Chondrocyte (in vitro differentiated cells): ENCODE data around the gene PREX1. TPM values are rescaled to one million over a fixed set of nuclear protein-coding genes. Genes with fewer than 3 reads are reported as not detected.

Experiments
- DNase-seq: peaks from one replicate; pipeline ENCODE4 v3.0.0; 2021; ENCODE audit warnings: mixed read lengths, low spot score
- H3K27ac Mint-ChIP-seq: one replicate; pipeline ENCODE4 v1.8.0; 2021; ENCODE audit warnings: mild to moderate bottlenecking, moderate library complexity, mixed read lengths; ENCODE audit not compliant: unreplicated experiment
- H3K27me3 Mint-ChIP-seq: 2 replicates; pipeline ENCODE4 v1.8.0; 2021; ENCODE audit warnings: low read depth, mixed read lengths
- H3K36me3 Mint-ChIP-seq: 2 replicates; pipeline ENCODE4 v1.8.0; 2021; ENCODE audit warnings: low read depth, mixed read lengths
- H3K4me1 Mint-ChIP-seq: 2 replicates; pipeline ENCODE4 v1.8.0; 2021; ENCODE audit warnings: low read depth, mild to moderate bottlenecking, mixed read lengths
- H3K4me3 Mint-ChIP-seq: one replicate; pipeline ENCODE4 v1.8.0; 2021; ENCODE audit warnings: mild to moderate bottlenecking, moderate library complexity, mixed read lengths; ENCODE audit not compliant: unreplicated experiment
- H3K9me3 Mint-ChIP-seq: 2 replicates; pipeline ENCODE4 v1.8.0; 2021; ENCODE audit warnings: low read depth, mixed read lengths
- total RNA-seq: library from RNA; stranded (reverse); gene quantifications from 3 replicates; pipeline ENCODE4 v1.2.1, GENCODE V29; 2021
- TF ChIP-seq, protein P1 (sequence below): fragments of 200-600 bp; sonication (generic); IDR thresholded peaks from 2 replicates; pipeline ENCODE4 v1.5.0; 2021; ENCODE audit warnings: antibody characterized with exemption, mild to moderate bottlenecking, moderate library complexity

Gene PREX1
- total RNA-seq, 1 donor from 2014 or later, result 3.0 TPM

DNA sequence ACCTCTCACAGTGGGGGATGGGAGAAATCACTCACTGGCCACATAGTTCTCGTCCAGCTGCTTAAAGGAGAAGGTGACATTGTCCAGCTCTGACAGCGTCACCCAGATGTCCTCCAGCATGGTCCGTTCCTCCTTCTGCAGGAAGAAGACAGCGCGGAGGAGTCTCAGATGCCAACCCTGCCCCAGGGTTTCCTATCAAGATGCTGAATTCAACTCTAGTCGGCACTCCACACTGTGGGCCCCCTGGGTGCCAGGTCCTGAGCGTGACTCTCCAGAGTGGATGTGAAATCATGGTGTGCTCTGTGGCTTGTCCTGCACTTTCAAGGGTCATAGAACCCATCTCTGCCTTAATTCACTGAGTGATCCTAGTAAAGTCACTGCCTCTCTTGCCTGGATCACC, 193.2 kb downstream of the PREX1 start:
- H3K4me1 Mint-ChIP-seq, result no peaks in the 10 kb centered on the region
- H3K36me3 Mint-ChIP-seq, result peaks cover 3% of the 10 kb centered on the region
- DNase-seq, result peak; percentile 39
- no peak overlapping the region for H3K4me3 Mint-ChIP-seq
- H3K9me3 Mint-ChIP-seq, result no peaks in the 10 kb centered on the region
- TF ChIP-seq, protein P1, sequence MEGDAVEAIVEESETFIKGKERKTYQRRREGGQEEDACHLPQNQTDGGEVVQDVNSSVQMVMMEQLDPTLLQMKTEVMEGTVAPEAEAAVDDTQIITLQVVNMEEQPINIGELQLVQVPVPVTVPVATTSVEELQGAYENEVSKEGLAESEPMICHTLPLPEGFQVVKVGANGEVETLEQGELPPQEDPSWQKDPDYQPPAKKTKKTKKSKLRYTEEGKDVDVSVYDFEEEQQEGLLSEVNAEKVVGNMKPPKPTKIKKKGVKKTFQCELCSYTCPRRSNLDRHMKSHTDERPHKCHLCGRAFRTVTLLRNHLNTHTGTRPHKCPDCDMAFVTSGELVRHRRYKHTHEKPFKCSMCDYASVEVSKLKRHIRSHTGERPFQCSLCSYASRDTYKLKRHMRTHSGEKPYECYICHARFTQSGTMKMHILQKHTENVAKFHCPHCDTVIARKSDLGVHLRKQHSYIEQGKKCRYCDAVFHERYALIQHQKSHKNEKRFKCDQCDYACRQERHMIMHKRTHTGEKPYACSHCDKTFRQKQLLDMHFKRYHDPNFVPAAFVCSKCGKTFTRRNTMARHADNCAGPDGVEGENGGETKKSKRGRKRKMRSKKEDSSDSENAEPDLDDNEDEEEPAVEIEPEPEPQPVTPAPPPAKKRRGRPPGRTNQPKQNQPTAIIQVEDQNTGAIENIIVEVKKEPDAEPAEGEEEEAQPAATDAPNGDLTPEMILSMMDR, result no peak
- H3K27me3 Mint-ChIP-seq, result no peaks in the 10 kb centered on the region
- no peak overlapping the region for H3K27ac Mint-ChIP-seq

DNA sequence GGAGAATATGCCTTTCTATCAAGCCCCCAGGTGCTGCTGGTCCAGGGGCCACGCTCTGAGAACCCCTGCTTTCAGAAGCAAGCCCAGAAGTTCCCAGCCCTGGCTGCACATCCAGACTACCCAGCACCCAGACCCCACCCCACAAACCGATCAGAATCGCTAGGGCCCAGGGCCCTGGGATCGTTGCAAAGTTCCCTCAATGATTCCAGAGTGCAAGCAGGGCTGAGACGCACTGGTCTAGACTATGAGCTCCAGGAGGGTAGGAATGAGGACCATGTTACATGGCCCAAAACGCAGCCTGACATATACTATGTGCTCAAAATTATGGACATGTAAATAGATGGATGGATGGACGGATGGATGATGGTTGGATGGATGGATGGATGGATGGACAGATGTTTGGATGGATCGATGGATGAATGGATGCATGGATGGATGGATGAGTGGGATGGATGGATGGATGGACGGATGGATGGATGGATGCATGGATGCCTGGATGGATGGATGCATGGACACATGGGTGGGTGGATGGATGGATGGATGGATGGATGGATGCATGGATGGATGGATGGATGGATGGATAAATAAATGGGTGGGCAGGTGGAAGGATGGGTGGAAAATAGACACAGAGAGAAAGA, 194.1 kb downstream of the PREX1 start:
- H3K27me3 Mint-ChIP-seq, result no peaks in the 10 kb centered on the region
- no peak overlapping the region for H3K27ac Mint-ChIP-seq
- no peaks in the 10 kb centered on the region for H3K4me1 Mint-ChIP-seq
- TF ChIP-seq, protein P1, result no peak
- H3K36me3 Mint-ChIP-seq, result peaks cover 3% of the 10 kb centered on the region
- no peaks in the 10 kb centered on the region for H3K9me3 Mint-ChIP-seq
- peak; percentile 65 for DNase-seq
- H3K4me3 Mint-ChIP-seq, result no peak overlapping the region

DNA sequence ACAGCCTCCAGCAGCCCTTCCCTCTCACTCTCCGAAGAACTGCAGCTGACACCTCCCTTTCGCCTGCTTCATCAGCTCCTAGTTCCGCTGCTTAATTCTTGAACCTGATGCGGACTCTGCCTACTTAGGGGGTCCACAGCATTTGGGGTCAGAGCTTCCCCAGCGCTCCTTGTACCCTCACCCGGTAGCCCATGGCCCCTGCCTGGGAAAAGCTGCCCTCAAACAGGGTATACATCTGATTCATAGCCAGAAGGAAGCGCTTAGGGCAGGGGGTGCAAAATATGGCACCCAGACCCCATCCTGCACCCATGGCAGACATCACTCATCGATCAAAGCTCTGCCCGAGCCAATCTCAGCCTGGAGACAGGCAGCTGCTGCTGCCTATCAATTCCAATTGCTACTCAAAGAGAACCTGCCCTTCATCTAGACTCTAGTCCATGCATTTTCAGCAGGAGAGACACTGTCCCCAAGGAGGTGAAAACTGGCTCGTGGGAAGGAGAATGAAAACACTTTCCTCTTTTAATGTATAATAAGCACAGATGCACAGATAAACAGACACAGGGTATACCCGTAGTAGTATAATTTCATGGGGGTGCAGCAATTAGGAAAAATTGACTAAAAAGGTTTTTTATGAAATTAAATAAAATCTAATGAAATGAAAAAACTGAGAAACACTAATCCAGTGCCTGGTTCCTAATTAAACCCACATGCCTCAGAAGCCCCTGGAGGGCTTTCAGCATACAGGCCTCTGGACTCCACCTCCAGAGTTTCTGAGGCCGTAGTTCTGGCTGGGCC, 194.8 kb downstream of the PREX1 start:
- Mint-ChIP-seq H3K27ac (no peak overlapping the region), H3K4me3 (no peak overlapping the region), H3K27me3 (no peaks in the 10 kb centered on the region), H3K9me3 (no peaks in the 10 kb centered on the region), H3K4me1 (no peaks in the 10 kb centered on the region), H3K36me3 (peaks cover 3% of the 10 kb centered on the region)
- peak; percentile 59 for DNase-seq
- TF ChIP-seq, protein P1, result no peak

DNA sequence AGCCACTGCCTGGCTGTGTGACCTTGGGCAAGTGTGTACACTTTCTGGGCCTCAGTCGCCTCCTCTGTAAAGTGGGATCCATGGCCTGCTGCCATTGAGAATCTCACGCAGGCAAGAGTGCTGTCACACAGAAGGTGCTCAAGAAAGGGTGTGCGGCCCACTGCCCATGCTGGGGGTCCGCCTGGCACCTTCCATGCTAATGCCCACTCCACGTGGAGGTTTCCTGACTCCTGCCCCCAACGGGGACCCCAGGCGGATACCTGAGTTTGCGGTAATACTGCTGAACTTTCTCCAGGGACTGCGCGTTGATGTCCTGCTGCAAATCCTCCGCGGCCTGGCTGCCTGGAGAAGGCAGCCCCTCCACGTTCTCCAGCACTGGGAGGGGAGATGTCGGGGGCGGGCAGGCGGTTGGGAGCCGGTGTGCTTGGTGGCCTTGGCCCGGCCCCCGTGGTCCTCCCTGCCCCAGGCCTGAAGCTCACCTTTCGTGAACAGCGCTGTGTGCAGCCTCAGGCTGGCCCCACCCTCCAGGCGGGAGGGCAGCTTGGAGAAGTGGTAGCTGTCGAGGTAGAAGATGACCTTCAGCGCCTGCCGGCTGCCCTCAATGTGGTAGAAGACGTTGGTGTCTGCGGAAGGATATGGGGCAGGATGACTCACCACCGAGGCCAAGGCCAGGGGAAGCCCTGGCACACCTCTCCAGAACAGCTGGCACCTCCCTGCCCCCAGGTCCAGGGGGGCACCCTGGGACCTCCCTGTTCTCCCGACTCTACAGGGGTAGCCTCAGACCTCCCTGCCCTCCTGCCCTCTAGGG, 195.6 kb downstream of the PREX1 start:
- H3K9me3 Mint-ChIP-seq, result no peaks in the 10 kb centered on the region
- DNase-seq, result peak; percentile 74
- H3K4me3 Mint-ChIP-seq, result no peak overlapping the region
- no peaks in the 10 kb centered on the region for H3K27me3 Mint-ChIP-seq
- TF ChIP-seq, protein P1, result no peak
- no peaks in the 10 kb centered on the region for H3K4me1 Mint-ChIP-seq
- peaks cover 3% of the 10 kb centered on the region for H3K36me3 Mint-ChIP-seq
- no peak overlapping the region for H3K27ac Mint-ChIP-seq
